Panc1 (cell line): Measurements from ENCODE around the gene GMEB1. TPM values are rescaled to one million over a fixed set of nuclear protein-coding genes. Genes with fewer than 3 reads are reported as not detected.

Source experiments
- ATAC-seq: fragments of 200-7000 bp; cut with Tn5 transposase; 2 replicates; pipeline ENCODE4 v1.9.1; 2020; ENCODE audit warnings: mild to moderate bottlenecking, moderate library complexity
- BruUV-seq: library from RNA; stranded (reverse); fragments of 400-500 nt; replicated peaks from 2 replicates; lab custom pipeline; 2021; lab: Mats Ljungman, UMichigan
- CTCF ChIA-PET: fragments of 300-600 bp; sonication (Branson Sonifier 250); formaldehyde crosslinking; loops from one replicate; lab custom pipeline; 2022; ENCODE audit warnings: antibody characterized with exemption; lab: Charles Lee
- POLR2A ChIA-PET: fragments of 300-600 bp; sonication (Branson Sonifier 250); formaldehyde crosslinking; loops from one replicate; lab custom pipeline; 2022; ENCODE audit warnings: antibody characterized with exemption; lab: Charles Lee
- DNase-seq: peaks from one replicate; pipeline ENCODE4 v3.0.0-alpha.2; 2010; ENCODE audit warnings: low read depth, low spot score
- H3K27ac ChIP-seq: 2 replicates; pipeline ENCODE4 v1.5.1; 2011; ENCODE audit warnings: mild to moderate bottlenecking, low read length, inconsistent platforms
- H3K27me3 ChIP-seq: fragments of 200-500 bp; sonication (Bioruptor generic); 2 replicates; pipeline ENCODE4 v1.6.0; 2014; ENCODE audit warnings: low read length, inconsistent platforms; ENCODE audit not compliant: control insufficient read depth, insufficient read depth
- H3K36me3 ChIP-seq: fragments of 200-500 bp; sonication (Bioruptor generic); 2 replicates; pipeline ENCODE4 v1.5.1; 2014; ENCODE audit warnings: inconsistent platforms, mild to moderate bottlenecking, low read length, moderate library complexity; ENCODE audit not compliant: control insufficient read depth, insufficient read depth
- H3K4me1 ChIP-seq: 2 replicates; pipeline ENCODE4 v1.5.1; 2011; ENCODE audit warnings: inconsistent platforms, mild to moderate bottlenecking, low read length, moderate library complexity; ENCODE audit not compliant: control insufficient read depth, insufficient read depth
- H3K4me3 ChIP-seq, 2 experiments: 2 replicates each; pipeline ENCODE4 v1.5.1; 2011 to 2012; ENCODE audit warnings: low read depth in 2 of 2, low read length in 2 of 2, mild to moderate bottlenecking in 2 of 2, inconsistent platforms in 1 of 2, moderate library complexity in 1 of 2
- H3K9me3 ChIP-seq: fragments of 200-500 bp; sonication (Bioruptor generic); 2 replicates; pipeline ENCODE4 v1.5.1; 2014; ENCODE audit warnings: low read depth, mild to moderate bottlenecking, inconsistent platforms, low read length, moderate library complexity; ENCODE audit not compliant: control insufficient read depth, insufficient read depth
- POLR2AphosphoS5 ChIP-seq: IDR thresholded peaks from 2 replicates; pipeline ENCODE4 v1.6.1; 2012; ENCODE audit warnings: mild to moderate bottlenecking, low read depth, low read length, moderate library complexity
- SIN3A ChIP-seq: IDR thresholded peaks from 2 replicates; pipeline ENCODE4 v1.6.1; 2012; ENCODE audit warnings: low read depth, mild to moderate bottlenecking, low read length, moderate library complexity, borderline replicate concordance; ENCODE audit not compliant: insufficient read depth
- TCF7L2 ChIP-seq: IDR thresholded peaks from 2 replicates; pipeline ENCODE4 v1.6.1; 2011; ENCODE audit warnings: mild to moderate bottlenecking, low read depth, low read length, inconsistent platforms
- in situ Hi-C: cut with HindIII; loops from 2 replicates; pipeline ENCODE4 v1.10.0; 2016; ENCODE audit warnings: low sequenced_read_pairs, low pct_unique_long_range_greater_than_20kb
- intact Hi-C: fragments of 100-400 bp; cut with micrococcal nuclease; formaldehyde crosslinking; loops from one replicate; pipeline ENCODE4 v1.10.0; 2022; ENCODE audit not compliant: unreplicated experiment
- total RNA-seq: library from RNA; stranded (reverse); gene quantifications from one replicate; pipeline ENCODE4 v1.2.1, GENCODE V29; 2021; ENCODE audit not compliant: unreplicated experiment
- TF ChIP-seq, protein P1 (sequence below): fragments of 450-650 bp; IDR thresholded peaks from 2 replicates; pipeline ENCODE4 v1.5.1; 2017; ENCODE audit warnings: mild to moderate bottlenecking
- TF ChIP-seq, protein P2 (sequence below), 2 experiments: IDR thresholded peaks; 2 replicates each; pipeline ENCODE4 v1.6.1; 2011 to 2012; ENCODE audit warnings: low read depth in 2 of 2, control low read depth in 1 of 2, low read length in 1 of 2, mild to moderate bottlenecking in 1 of 2, moderate library complexity in 1 of 2; ENCODE audit not compliant: insufficient read depth in 1 of 2

Gene GMEB1
- total RNA-seq, 1 experiment from 2014 or later = 13.8 TPM

DNA sequence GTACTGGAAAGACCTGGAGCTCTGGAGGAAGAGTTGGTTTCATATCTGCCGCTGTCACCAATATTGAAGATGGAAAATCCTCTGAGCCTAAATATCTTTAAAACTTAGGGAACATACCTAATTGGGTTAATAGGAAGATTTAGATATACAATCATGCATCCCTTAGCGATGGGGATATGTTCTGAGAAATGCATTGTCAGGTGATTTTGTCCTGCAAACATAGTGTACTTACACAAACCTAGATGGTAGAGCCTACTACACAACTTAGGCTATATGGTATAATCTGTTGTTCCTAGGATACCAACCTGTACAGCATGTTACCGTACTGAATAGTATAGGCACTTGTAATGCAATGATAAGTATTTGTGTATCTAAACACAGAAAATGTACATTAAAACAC is 90.7 kb downstream of the GMEB1 start:
- H3K4me3 ChIP-seq = no peak overlapping the region
- BruUV-seq = no TSS peak
- no peaks in the 10 kb centered on the region for H3K4me1 ChIP-seq
- H3K36me3 ChIP-seq = peaks cover 21% of the 10 kb centered on the region
- intact Hi-C loops (no loop called here), in situ Hi-C loops (no loop called here)
- CTCF ChIA-PET = no interaction called here
- ATAC-seq = no peak
- H3K27me3 ChIP-seq = no peaks in the 10 kb centered on the region
- POLR2A ChIA-PET = no interaction called here
- DNase-seq = no peak
- TF ChIP-seq POLR2AphosphoS5 (no peak), SIN3A (no peak), TCF7L2 (no peak)
- TF ChIP-seq, protein P1, sequence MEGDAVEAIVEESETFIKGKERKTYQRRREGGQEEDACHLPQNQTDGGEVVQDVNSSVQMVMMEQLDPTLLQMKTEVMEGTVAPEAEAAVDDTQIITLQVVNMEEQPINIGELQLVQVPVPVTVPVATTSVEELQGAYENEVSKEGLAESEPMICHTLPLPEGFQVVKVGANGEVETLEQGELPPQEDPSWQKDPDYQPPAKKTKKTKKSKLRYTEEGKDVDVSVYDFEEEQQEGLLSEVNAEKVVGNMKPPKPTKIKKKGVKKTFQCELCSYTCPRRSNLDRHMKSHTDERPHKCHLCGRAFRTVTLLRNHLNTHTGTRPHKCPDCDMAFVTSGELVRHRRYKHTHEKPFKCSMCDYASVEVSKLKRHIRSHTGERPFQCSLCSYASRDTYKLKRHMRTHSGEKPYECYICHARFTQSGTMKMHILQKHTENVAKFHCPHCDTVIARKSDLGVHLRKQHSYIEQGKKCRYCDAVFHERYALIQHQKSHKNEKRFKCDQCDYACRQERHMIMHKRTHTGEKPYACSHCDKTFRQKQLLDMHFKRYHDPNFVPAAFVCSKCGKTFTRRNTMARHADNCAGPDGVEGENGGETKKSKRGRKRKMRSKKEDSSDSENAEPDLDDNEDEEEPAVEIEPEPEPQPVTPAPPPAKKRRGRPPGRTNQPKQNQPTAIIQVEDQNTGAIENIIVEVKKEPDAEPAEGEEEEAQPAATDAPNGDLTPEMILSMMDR = no peak
- TF ChIP-seq, protein P2, sequence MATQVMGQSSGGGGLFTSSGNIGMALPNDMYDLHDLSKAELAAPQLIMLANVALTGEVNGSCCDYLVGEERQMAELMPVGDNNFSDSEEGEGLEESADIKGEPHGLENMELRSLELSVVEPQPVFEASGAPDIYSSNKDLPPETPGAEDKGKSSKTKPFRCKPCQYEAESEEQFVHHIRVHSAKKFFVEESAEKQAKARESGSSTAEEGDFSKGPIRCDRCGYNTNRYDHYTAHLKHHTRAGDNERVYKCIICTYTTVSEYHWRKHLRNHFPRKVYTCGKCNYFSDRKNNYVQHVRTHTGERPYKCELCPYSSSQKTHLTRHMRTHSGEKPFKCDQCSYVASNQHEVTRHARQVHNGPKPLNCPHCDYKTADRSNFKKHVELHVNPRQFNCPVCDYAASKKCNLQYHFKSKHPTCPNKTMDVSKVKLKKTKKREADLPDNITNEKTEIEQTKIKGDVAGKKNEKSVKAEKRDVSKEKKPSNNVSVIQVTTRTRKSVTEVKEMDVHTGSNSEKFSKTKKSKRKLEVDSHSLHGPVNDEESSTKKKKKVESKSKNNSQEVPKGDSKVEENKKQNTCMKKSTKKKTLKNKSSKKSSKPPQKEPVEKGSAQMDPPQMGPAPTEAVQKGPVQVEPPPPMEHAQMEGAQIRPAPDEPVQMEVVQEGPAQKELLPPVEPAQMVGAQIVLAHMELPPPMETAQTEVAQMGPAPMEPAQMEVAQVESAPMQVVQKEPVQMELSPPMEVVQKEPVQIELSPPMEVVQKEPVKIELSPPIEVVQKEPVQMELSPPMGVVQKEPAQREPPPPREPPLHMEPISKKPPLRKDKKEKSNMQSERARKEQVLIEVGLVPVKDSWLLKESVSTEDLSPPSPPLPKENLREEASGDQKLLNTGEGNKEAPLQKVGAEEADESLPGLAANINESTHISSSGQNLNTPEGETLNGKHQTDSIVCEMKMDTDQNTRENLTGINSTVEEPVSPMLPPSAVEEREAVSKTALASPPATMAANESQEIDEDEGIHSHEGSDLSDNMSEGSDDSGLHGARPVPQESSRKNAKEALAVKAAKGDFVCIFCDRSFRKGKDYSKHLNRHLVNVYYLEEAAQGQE (IDR thresholded peaks at IDR 0.05; ENCODE audit: insufficient read depth in 1 of 2, low read depth in 2 of 2, low read length in 1 of 2) = no peak
- H3K27ac ChIP-seq = no peak overlapping the region
- H3K9me3 ChIP-seq = no peaks in the 10 kb centered on the region

DNA sequence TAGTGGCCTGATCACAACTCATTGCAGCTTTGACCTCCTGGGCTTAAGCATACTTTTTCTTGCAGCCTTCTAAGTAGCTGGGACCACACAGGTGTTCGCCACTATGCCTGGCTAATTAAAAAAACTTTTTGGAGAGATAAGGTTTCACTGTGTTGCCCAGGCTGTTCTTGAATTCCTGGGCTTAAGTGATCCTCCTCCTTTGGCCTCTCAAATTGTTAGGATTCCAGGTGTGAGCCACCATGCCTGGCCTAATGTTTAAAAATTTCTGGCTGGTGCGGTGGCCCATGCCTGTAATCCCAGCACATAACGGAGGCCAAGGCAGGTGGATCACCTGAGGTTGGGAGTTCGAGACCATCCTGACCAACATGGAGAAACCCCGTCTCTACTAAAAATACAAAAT is 92.6 kb downstream of the GMEB1 start:
- H3K4me1 ChIP-seq = no peaks in the 10 kb centered on the region
- no peaks in the 10 kb centered on the region for H3K27me3 ChIP-seq
- no TSS peak for BruUV-seq
- intact Hi-C loops = no loop called here
- H3K4me3 ChIP-seq = no peak overlapping the region
- H3K27ac ChIP-seq = no peak overlapping the region
- peaks cover 16% of the 10 kb centered on the region for H3K36me3 ChIP-seq
- ChIA-PET CTCF (no interaction called here), POLR2A (no interaction called here)
- ATAC-seq (no peak), DNase-seq (no peak)
- H3K9me3 ChIP-seq = no peaks in the 10 kb centered on the region
- no peak for TF ChIP-seq POLR2AphosphoS5
- TF ChIP-seq, protein P1 = no peak
- in situ Hi-C loops = no loop called here
